GM12892 (cell line): Measurements from ENCODE around the gene RTN4RL2. TPM values are rescaled to one million over a fixed set of nuclear protein-coding genes. Genes with fewer than 3 reads are reported as not detected.

Source experiments
- DNase-seq: peaks from one replicate; pipeline ENCODE4 v3.0.0; 2011; ENCODE audit not compliant: insufficient read length
- FAIRE-seq: peaks from 2 replicates; lab custom pipeline; 2011; peaks lifted over from hg19 to GRCh38; lab: Jason Lieb, UNC
- POLR2A ChIP-seq: IDR thresholded peaks from 2 replicates; pipeline ENCODE4 v1.6.1; 2011; ENCODE audit warnings: low read depth, low read length, control low read depth
- POLR2AphosphoS5 ChIP-seq: IDR thresholded peaks from 2 replicates; pipeline ENCODE4 v1.6.1; 2011; ENCODE audit warnings: low read depth, low read length, control low read depth
- TAF1 ChIP-seq: IDR thresholded peaks from 2 replicates; pipeline ENCODE4 v1.6.1; 2011; ENCODE audit warnings: low read depth, mild to moderate bottlenecking, control low read depth, low read length, borderline replicate concordance
- polyA plus RNA-seq: library from polyadenylated mRNA; unstranded; fragments of >200 nt; gene quantifications from one replicate; pipeline ENCODE4 v1.2.1, GENCODE V29; 2012; ENCODE audit warnings: missing spikeins, inconsistent platforms; ENCODE audit not compliant: missing spikeins

Gene RTN4RL2
- not detected for polyA plus RNA-seq

DNA sequence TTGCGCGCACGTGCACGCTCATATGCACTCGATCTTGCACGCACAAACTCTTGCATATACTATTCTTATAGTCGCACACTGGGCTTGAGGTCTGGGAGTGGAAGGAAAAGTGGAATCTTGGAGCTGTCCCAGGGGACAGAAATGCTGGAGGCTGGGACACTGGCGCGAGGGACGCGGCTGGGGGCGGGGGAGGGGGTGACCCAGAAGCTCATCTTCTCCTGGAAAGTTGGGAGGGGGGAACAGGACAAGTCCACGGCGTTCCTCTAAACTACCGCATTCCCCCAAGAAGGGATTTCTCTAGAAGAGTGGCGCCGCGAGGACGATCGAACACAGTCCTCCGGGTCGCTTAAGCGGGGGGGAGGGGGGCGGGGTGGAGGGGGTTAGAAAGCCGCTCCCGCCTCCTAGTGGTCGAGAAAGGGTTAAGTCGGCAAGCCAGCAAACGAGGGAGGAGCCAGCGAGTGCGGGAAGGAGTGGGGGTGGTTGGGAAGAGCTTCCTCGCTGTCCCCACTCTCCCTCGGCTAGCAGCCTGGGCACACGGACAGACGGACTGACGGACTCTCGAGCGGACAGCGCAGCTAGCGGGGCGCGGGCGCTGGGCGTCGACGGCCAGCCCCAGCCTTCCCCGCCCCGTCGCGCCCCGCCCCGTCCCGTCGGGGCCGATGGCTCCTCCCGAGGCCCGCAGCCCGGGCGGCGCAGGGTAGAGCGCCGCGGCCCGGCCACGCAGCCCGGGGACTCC is at the start of gene RTN4RL2:
Gene RTN4RL2, plus strand, starts transcription at position 507 of the 736 bp plus-strand sequence. CDS start 338 bp downstream, outside the sequence.
- peak; percentile 87 for FAIRE-seq
- DNase-seq: peak; percentile 80
- TF ChIP-seq TAF1: no peak

DNA sequence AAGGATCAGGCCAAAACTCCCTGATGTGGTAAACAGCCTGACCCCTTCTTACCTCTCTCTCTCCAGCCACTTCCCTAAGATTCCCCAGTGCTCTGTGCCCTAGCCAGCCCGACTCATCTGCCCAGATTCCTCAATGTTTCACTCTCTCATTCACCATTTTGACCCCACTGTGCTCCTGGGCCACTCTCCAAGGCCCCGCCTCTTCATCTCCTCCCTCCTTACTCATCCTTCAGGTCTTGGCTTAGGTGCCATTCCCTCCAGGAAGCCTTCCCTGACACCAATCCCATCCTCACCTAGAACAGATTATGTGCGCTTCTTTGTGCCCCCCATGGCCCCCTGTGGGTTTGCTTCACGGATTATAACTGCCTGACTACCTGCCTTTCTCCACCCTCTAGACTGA is 46.6 kb upstream of the RTN4RL2 start:
- TF ChIP-seq POLR2A (no peak), TAF1 (no peak), POLR2AphosphoS5 (no peak)
- FAIRE-seq (peak; percentile 5), DNase-seq (no peak)

GRCh38 chr11:57414612-57415212 is 45.6 kb upstream of the RTN4RL2 start:
- TF ChIP-seq POLR2A (0 out of 2 replicates have a peak, but pooled peaks have one; percentile 32), TAF1 (no peak), POLR2AphosphoS5 (no peak; the same call in 1 of the 2 replicates)
- no peak for DNase-seq
- FAIRE-seq: peak; percentile 40

DNA sequence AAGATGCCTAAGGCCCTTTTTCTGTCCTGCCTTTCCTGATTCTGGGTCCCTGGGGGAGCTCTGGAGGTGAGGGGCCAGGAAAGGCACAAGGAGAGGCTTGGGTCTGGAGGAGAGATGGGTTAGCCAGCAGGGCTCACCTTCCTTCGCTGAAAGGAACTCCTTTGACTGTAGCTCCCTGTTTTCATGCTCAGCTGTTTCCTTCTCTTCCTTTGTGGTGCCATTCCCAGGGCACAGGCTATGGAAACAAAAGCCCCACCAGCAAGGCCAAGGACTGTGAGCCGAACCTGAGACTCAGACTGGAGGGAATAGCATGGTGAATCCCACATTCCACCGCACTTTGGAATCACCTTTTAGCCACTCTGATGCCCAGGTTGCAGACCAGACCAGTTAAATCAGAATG is 43.9 kb upstream of the RTN4RL2 start:
- DNase-seq (no peak), FAIRE-seq (no peak)
- TF ChIP-seq POLR2AphosphoS5: no peak
- TF ChIP-seq TAF1: no peak
- no peak for TF ChIP-seq POLR2A

GRCh38 chr11:57417056-57417455 is 43.3 kb upstream of the RTN4RL2 start:
- FAIRE-seq: peak; percentile 24

DNA sequence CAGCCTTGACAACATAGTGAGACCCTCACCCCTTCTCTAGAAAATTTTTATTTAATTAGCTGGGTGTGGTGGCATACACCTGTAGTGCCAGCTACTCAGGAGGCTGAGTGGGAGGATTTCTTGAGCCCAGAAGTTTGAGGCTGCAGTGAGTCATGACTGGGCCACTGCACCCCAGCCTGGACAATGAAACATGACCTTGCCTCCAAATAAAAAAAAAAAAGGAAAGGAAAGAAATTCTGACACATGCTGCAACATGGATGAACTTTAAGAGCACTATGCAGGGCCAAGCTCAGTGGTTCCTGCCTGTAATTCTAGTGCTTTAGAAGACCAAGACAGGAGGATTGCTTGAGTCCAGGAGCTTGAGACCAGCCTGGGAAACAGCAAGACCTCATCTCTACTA is 42.2 kb upstream of the RTN4RL2 start:
- FAIRE-seq: no peak
- DNase-seq: no peak
- TF ChIP-seq TAF1 (no peak), POLR2A (no peak), POLR2AphosphoS5 (no peak)

More at GRCh38 chr11:57417056-57417455, 43.3 kb upstream of the RTN4RL2 start:
- TF ChIP-seq POLR2A (peak; percentile 15; the same call in 1 of the 2 replicates), POLR2AphosphoS5 (no peak)
- no peak for DNase-seq

- FAIRE-seq: no peak
- no peak for DNase-seq
- TF ChIP-seq POLR2A: no peak
These were observed 41.2 kb upstream of the RTN4RL2 start for GRCh38 chr11:57419146-57419545.

DNA sequence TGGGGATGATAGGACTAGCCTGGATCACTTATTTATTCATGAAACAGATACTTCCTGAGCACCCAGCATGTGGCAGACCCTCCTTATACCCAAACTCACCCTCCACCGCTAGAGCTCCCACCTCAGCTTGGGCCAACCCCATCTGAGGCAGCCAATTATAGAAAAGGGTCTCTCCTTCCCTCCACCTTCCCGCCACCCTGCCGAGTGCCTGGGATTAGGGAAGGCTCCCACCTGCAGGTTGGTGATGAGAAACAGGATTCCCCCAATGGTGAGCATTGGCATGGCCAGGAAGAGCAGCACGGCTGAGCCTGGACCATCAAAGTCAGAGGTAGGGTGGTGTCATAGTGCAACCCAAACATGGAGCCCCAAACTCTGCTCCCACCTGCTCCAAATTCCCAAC is 39.3 kb upstream of the RTN4RL2 start:
- FAIRE-seq (no peak), DNase-seq (no peak)
- TF ChIP-seq POLR2AphosphoS5: no peak; the same call in 1 of the 2 replicates
- no peak for TF ChIP-seq TAF1
- TF ChIP-seq POLR2A: no peak

- no peak for TF ChIP-seq POLR2AphosphoS5
- DNase-seq (no peak), FAIRE-seq (peak; percentile 44)
These were observed 38.5 kb upstream of the RTN4RL2 start for GRCh38 chr11:57421805-57422204.

DNA sequence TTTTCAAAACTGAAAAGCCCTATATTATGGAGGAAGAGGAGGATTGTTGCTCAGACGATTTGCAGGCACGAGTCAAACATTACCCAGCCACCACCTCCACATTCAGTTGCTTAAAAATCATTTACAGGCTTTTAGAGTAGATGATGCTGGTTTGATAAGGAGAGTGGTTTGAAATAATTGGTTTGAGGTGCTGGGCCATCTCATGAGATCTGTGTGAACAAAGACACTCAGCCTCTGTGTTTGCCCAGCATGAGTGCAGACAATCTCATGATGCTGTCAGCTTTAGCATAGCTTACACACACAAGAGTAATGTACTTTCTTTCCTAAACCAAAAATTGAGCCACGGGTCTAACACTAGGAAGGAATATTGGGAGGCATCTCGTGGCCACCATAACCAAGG is 37.7 kb upstream of the RTN4RL2 start:
- TF ChIP-seq POLR2A (no peak), POLR2AphosphoS5 (no peak), TAF1 (no peak)
- peak; percentile 74 for FAIRE-seq

GRCh38 chr11:57424137-57424791 is 36.1 kb upstream of the RTN4RL2 start:
- FAIRE-seq (no peak), DNase-seq (no peak)
- TF ChIP-seq POLR2A: no peak
- TF ChIP-seq TAF1: no peak
- TF ChIP-seq POLR2AphosphoS5: no peak

More for the DNA sequence above, 37.7 kb upstream of the RTN4RL2 start:
- DNase-seq: no peak

DNA sequence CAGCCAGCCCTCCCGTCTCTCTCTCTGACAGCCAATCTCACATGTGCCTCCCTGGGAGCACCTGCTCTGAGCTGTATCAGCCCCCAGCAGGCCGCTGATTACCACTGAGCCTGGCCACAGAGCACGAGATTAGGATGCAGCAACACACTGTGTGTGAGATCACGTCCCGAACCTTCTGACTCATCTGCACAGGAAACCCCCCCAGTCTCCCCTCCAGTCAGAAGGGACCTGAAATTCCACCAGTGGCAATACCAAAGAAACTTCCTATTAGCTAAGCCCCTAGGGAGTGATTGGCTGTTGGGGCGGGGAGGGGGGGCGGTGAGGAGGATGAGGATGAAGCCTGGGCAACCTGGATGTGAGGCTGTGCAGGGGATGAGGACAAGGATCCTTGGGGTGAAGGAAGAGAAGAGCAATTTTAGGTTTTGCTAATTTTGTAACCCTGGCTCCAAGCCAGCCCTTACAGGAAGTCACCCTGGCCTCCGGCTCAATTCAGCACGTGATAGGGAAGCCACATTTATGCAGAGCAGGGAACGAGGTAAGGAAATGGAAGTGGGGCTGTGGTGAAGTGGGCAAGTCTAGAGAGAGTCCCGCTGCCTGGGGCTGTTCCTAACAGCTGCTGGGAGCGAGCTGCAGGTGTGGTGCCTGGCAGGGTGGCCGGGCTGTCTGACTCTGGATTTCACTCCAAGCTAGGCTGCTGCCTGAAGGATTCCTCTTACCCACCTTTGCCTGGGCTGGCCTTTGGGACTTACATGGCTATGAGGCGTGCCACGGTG is 35.4 kb upstream of the RTN4RL2 start:
- peak; percentile 64 for DNase-seq
- peak; percentile 100 for FAIRE-seq
- TF ChIP-seq TAF1 (peak; percentile 42; the same call in 1 of the 2 replicates), POLR2A (peak; percentile 77), POLR2AphosphoS5 (peak; percentile 86; the same call in 1 of the 2 replicates)
